Fibroblast of pulmonary artery (primary cell): ENCODE data around the gene MYH13.
A peak's percentile ranks its signal among the peaks of the same experiment; 100 is the strongest.

Experiments used
- DNase-seq: peaks from one replicate; pipeline ENCODE4 v3.0.0-alpha.2; 2010; ENCODE audit warnings: low read depth
- H3K4me3 ChIP-seq: replicated peaks from 2 replicates; pipeline ENCODE4 v1.5.1; 2011; ENCODE audit warnings: low read depth, mild to moderate bottlenecking, control low read depth, low read length, moderate library complexity
- CTCF ChIP-seq: IDR thresholded peaks from 2 replicates; pipeline ENCODE4 v1.5.1; 2011; ENCODE audit warnings: mild to moderate bottlenecking, control low read depth, low read length, inconsistent platforms; ENCODE audit errors: missing control alignments

MYH13 gene

GRCh38 chr17:10323812-10324610, 48.8 kb downstream of the MYH13 start:
- TF ChIP-seq CTCF = no peak
- H3K4me3 ChIP-seq = no peak overlapping the region
- no peak for DNase-seq

GRCh38 chr17:10318535-10318934, 54.3 kb downstream of the MYH13 start:
- DNase-seq = no peak
- H3K4me3 ChIP-seq = no peak overlapping the region

GRCh38 chr17:10317543-10317834, 55.3 kb downstream of the MYH13 start:
- DNase-seq = no peak
- H3K4me3 ChIP-seq = no peak overlapping the region
- TF ChIP-seq CTCF = no peak

More at GRCh38 chr17:10318535-10318934, 54.3 kb downstream of the MYH13 start:
- TF ChIP-seq CTCF = no peak

GRCh38 chr17:10316801-10317542, 55.8 kb downstream of the MYH13 start:
- no peak overlapping the region for H3K4me3 ChIP-seq
- TF ChIP-seq CTCF = peak; percentile 54
- DNase-seq = peak; percentile 53

GRCh38 chr17:10314329-10314728, 58.5 kb downstream of the MYH13 start:
- no peak for DNase-seq
- H3K4me3 ChIP-seq = no peak overlapping the region
- TF ChIP-seq CTCF = no peak

- H3K4me3 ChIP-seq = no peak overlapping the region
- DNase-seq = no peak
- TF ChIP-seq CTCF = no peak
These were observed 59.7 kb downstream of the MYH13 start for GRCh38 chr17:10313037-10313672.
